ENCODE measurements around the gene ANKRD53. TPM values are rescaled to one million over a fixed set of nuclear protein-coding genes. Genes with fewer than 3 reads are reported as not detected.

Gene ANKRD53
- polyA plus RNA-seq, 1 donor = 2.3 TPM

GRCh38 chr2:70974592-70974991 is 3.8 kb upstream of the ANKRD53 start:
- no peak overlapping the region for H3K27ac ChIP-seq (ENCODE audit: low read length)
- H3K4me3 ChIP-seq (ENCODE audit: low read length) = no peak overlapping the region
- H3K9me3 ChIP-seq (ENCODE audit: control insufficient read depth, low read depth, low read length) = no peaks in the 10 kb centered on the region
- peaks cover 11% of the 10 kb centered on the region for H3K4me1 ChIP-seq (ENCODE audit: control insufficient read depth, insufficient read depth, low read length)
- H3K27me3 ChIP-seq (ENCODE audit: control insufficient read depth, insufficient read depth, low read length) = peaks cover 3% of the 10 kb centered on the region
- no peak for DNase-seq
- H3K36me3 ChIP-seq (ENCODE audit: control insufficient read depth, insufficient read depth, low read length) = no peaks in the 10 kb centered on the region
- WGBS (ENCODE audit: insufficient coverage, low lambda C conversion rate) = no CpG with 5 or more reads among the region's 3 CpGs

GRCh38 chr2:70975237-70975636 is 3.2 kb upstream of the ANKRD53 start:
- no peaks in the 10 kb centered on the region for H3K9me3 ChIP-seq (ENCODE audit: control insufficient read depth, low read depth, low read length)
- peaks cover 3% of the 10 kb centered on the region for H3K27me3 ChIP-seq (ENCODE audit: control insufficient read depth, insufficient read depth, low read length)
- no peaks in the 10 kb centered on the region for H3K36me3 ChIP-seq (ENCODE audit: control insufficient read depth, insufficient read depth, low read length)
- peaks cover 11% of the 10 kb centered on the region for H3K4me1 ChIP-seq (ENCODE audit: control insufficient read depth, insufficient read depth, low read length)
- no peak overlapping the region for H3K4me3 ChIP-seq (ENCODE audit: low read length)
- no peak for DNase-seq
- WGBS (ENCODE audit: insufficient coverage, low lambda C conversion rate) = no CpG with 5 or more reads among the region's 2 CpGs
- H3K27ac ChIP-seq (ENCODE audit: low read length) = no peak overlapping the region

DNA sequence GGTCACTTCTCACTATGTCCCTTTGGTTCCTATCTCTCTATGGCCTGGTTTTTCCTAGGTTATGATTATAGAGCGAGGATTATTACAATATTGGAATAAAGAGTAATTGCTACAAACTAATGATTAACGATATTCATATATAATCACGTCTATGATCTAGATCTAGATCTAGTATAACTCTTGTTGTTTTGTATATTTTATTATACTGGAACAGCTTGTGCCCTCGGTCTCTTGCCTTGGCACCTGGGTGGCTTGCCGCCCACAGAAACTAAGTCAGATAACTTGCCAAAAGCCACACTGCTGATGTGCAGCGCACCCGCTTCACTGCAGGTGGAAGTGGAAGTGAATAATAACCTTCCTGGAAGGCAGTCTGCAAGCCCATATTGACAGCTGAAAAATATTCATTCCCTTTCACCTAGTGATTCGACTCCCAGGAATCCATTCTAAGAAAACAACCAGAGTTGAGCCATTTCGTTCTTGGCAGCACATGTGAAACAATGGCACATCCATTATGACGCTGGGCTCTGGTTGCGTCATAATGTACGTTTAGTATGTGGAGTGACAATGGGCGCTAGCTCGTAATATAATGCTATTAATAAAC is 725 bp upstream of the ANKRD53 start:
- Histone ChIP-seq H3K27ac (ENCODE audit: low read length) (peak overlapping the region; percentile 83), H3K9me3 (ENCODE audit: control insufficient read depth, low read depth, low read length) (no peaks in the 10 kb centered on the region), H3K4me1 (ENCODE audit: control insufficient read depth, insufficient read depth, low read length) (peaks cover 11% of the 10 kb centered on the region), H3K36me3 (ENCODE audit: control insufficient read depth, insufficient read depth, low read length) (peaks cover 1% of the 10 kb centered on the region), H3K27me3 (ENCODE audit: control insufficient read depth, insufficient read depth, low read length) (no peaks in the 10 kb centered on the region), H3K4me3 (ENCODE audit: low read length) (peak overlapping the region; percentile 62)
- peak; percentile 30 to 39 for DNase-seq
- whole genome bisulfite sequencing (ENCODE audit: insufficient coverage, low lambda C conversion rate) = 0% methylated on average over 1 of the region's 14 CpGs

- H3K9me3 ChIP-seq (ENCODE audit: control insufficient read depth, low read depth, low read length) = no peaks in the 10 kb centered on the region
- H3K4me1 ChIP-seq (ENCODE audit: control insufficient read depth, insufficient read depth, low read length) = peaks cover 11% of the 10 kb centered on the region
- DNase-seq = no peak
- H3K36me3 ChIP-seq (ENCODE audit: control insufficient read depth, insufficient read depth, low read length) = peaks cover 7% of the 10 kb centered on the region
- no peaks in the 10 kb centered on the region for H3K27me3 ChIP-seq (ENCODE audit: control insufficient read depth, insufficient read depth, low read length)
- H3K4me3 ChIP-seq (ENCODE audit: low read length) = peak overlapping the region; percentile 59
- no CpG with 5 or more reads among the region's 19 CpGs for WGBS (ENCODE audit: insufficient coverage, low lambda C conversion rate)
- no peak overlapping the region for H3K27ac ChIP-seq (ENCODE audit: low read length)
Measured at GRCh38 chr2:70979180-70979488, 704 bp downstream of the ANKRD53 start.

DNA sequence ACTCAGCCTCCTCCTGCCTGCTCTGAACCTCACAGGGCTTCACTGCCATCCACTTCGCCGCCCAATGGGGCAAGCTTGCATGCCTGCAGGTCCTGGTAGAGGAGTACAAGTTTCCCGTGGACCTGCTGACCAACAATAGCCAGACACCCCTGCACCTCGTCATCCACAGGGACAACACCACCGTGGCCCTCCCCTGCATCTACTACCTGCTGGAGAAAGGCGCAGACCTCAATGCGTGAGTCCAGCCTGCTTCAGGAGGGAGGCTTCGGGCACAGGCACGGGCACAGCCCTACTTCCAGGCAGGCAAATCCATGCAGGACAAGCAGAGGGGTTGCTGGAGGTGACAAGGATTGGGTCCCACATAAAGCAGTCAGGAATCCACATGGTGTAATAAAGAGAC is 1.2 kb downstream of the ANKRD53 start:
- H3K9me3 ChIP-seq (ENCODE audit: control insufficient read depth, low read depth, low read length) = no peaks in the 10 kb centered on the region
- no peak overlapping the region for H3K27ac ChIP-seq (ENCODE audit: low read length)
- H3K4me3 ChIP-seq (ENCODE audit: low read length) = no peak overlapping the region
- H3K27me3 ChIP-seq (ENCODE audit: control insufficient read depth, insufficient read depth, low read length) = no peaks in the 10 kb centered on the region
- DNase-seq = no peak
- no CpG with 5 or more reads among the region's 9 CpGs for WGBS (ENCODE audit: insufficient coverage, low lambda C conversion rate)
- H3K36me3 ChIP-seq (ENCODE audit: control insufficient read depth, insufficient read depth, low read length) = peaks cover 7% of the 10 kb centered on the region
- peaks cover 11% of the 10 kb centered on the region for H3K4me1 ChIP-seq (ENCODE audit: control insufficient read depth, insufficient read depth, low read length)

GRCh38 chr2:70981421-70981820 is 3.0 kb downstream of the ANKRD53 start:
- WGBS (ENCODE audit: insufficient coverage, low lambda C conversion rate) = 80% methylated on average over 1 of the region's 2 CpGs
- H3K36me3 ChIP-seq (ENCODE audit: control insufficient read depth, insufficient read depth, low read length) = peaks cover 13% of the 10 kb centered on the region
- no peaks in the 10 kb centered on the region for H3K9me3 ChIP-seq (ENCODE audit: control insufficient read depth, low read depth, low read length)

GRCh38 chr2:70981866-70982810 is 3.7 kb downstream of the ANKRD53 start:
- no peak for DNase-seq
- peaks cover 8% of the 10 kb centered on the region for H3K4me1 ChIP-seq (ENCODE audit: control insufficient read depth, insufficient read depth, low read length)
- no CpG with 5 or more reads among the region's 14 CpGs for WGBS (ENCODE audit: insufficient coverage, low lambda C conversion rate)

More at GRCh38 chr2:70981421-70981820, 3.0 kb downstream of the ANKRD53 start:
- no peak for DNase-seq
- H3K4me3 ChIP-seq (ENCODE audit: low read length) = no peak overlapping the region
- peaks cover 10% of the 10 kb centered on the region for H3K4me1 ChIP-seq (ENCODE audit: control insufficient read depth, insufficient read depth, low read length)
- H3K27me3 ChIP-seq (ENCODE audit: control insufficient read depth, insufficient read depth, low read length) = no peaks in the 10 kb centered on the region
- H3K27ac ChIP-seq (ENCODE audit: low read length) = no peak overlapping the region

GRCh38 chr2:70982971-70983370 is 4.5 kb downstream of the ANKRD53 start:
- Histone ChIP-seq H3K4me3 (ENCODE audit: low read length) (no peak overlapping the region), H3K9me3 (ENCODE audit: control insufficient read depth, low read depth, low read length) (no peaks in the 10 kb centered on the region), H3K27me3 (ENCODE audit: control insufficient read depth, insufficient read depth, low read length) (no peaks in the 10 kb centered on the region), H3K27ac (ENCODE audit: low read length) (no peak overlapping the region), H3K36me3 (ENCODE audit: control insufficient read depth, insufficient read depth, low read length) (peaks cover 28% of the 10 kb centered on the region), H3K4me1 (ENCODE audit: control insufficient read depth, insufficient read depth, low read length) (peaks cover 4% of the 10 kb centered on the region)
- WGBS (ENCODE audit: insufficient coverage, low lambda C conversion rate) = no CpG with 5 or more reads among the region's 3 CpGs
- DNase-seq = no peak

More at GRCh38 chr2:70981866-70982810, 3.7 kb downstream of the ANKRD53 start:
- no peaks in the 10 kb centered on the region for H3K9me3 ChIP-seq (ENCODE audit: control insufficient read depth, low read depth, low read length)
- H3K36me3 ChIP-seq (ENCODE audit: control insufficient read depth, insufficient read depth, low read length) = peaks cover 20% of the 10 kb centered on the region
- H3K4me3 ChIP-seq (ENCODE audit: low read length) = no peak overlapping the region
- no peaks in the 10 kb centered on the region for H3K27me3 ChIP-seq (ENCODE audit: control insufficient read depth, insufficient read depth, low read length)
- H3K27ac ChIP-seq (ENCODE audit: low read length) = no peak overlapping the region

DNA sequence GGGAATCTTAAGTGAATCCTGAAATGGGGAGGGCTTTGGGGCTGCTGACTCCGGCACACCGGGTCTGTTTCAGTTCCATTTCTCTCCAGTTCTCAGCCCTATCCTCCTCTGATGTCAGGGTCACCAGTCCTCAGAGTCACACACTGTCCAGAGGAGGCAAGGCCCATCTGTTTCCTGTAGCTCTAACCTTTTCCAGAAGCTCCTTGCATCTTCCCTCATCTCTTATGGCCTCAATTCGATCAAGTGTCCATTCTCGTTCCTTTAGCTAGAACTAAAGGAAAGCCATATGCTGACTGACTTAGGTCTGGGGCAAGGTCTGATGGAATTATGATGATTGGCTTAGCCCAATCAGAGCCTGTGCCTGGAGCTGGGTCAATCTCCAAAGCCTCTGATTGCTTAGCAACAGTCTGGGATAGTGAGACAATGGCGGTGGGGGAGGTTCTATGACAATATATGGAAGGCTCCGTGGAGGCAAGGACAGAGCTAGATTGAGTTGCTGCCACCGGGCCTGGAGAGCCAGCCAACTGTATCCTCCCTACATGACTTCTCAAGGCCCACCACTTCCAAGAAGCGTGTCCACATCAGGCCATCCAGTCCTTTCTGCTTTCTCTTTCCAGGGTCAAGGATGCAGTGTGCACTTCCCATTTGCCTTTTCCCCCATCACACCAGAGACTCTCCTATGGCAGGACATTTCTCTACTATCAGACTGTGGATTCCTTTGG is 5.2 kb downstream of the ANKRD53 start:
- Histone ChIP-seq H3K36me3 (ENCODE audit: control insufficient read depth, insufficient read depth, low read length) (peaks cover 35% of the 10 kb centered on the region), H3K4me3 (ENCODE audit: low read length) (no peak overlapping the region), H3K9me3 (ENCODE audit: control insufficient read depth, low read depth, low read length) (no peaks in the 10 kb centered on the region), H3K27me3 (ENCODE audit: control insufficient read depth, insufficient read depth, low read length) (no peaks in the 10 kb centered on the region), H3K27ac (ENCODE audit: low read length) (no peak overlapping the region), H3K4me1 (ENCODE audit: control insufficient read depth, insufficient read depth, low read length) (no peaks in the 10 kb centered on the region)
- no peak for DNase-seq
- WGBS (ENCODE audit: insufficient coverage, low lambda C conversion rate) = no CpG with 5 or more reads among the region's 8 CpGs

DNA sequence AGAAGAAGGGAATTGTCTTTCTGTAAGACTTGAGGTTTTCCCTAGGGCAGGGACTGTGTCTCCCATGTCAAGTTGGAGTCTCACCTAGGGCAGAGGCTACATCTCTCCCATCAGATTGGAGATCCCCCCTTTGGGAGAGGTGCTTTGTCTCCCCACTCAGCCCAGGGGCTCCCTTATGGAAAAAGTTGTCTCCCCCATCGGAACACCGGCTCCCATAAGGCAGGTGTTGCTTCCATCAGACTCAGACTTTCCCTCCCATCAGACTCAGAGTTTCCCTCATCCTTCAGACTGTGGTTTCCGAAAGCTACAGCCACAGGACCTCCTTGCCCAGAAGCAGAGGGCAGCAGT is 5.8 kb downstream of the ANKRD53 start:
- H3K4me3 ChIP-seq (ENCODE audit: low read length) = no peak overlapping the region
- H3K36me3 ChIP-seq (ENCODE audit: control insufficient read depth, insufficient read depth, low read length) = peaks cover 40% of the 10 kb centered on the region
- no peaks in the 10 kb centered on the region for H3K27me3 ChIP-seq (ENCODE audit: control insufficient read depth, insufficient read depth, low read length)
- no peaks in the 10 kb centered on the region for H3K4me1 ChIP-seq (ENCODE audit: control insufficient read depth, insufficient read depth, low read length)
- WGBS (ENCODE audit: insufficient coverage, low lambda C conversion rate) = no CpG with 5 or more reads among the region's 3 CpGs
- H3K9me3 ChIP-seq (ENCODE audit: control insufficient read depth, low read depth, low read length) = no peaks in the 10 kb centered on the region
- DNase-seq = no peak
- no peak overlapping the region for H3K27ac ChIP-seq (ENCODE audit: low read length)

Data from large intestine (tissue), 3 donors.